Bone marrow (tissue), 2 donors: ENCODE data around the gene MORF4L1.
"Not testable (repeated sequence)": the region's sequence is repeated elsewhere in the genome, so short reads cannot be mapped to it uniquely, and the experiment has no call there.

ENCODE experiments used
- DNase-seq, 2 donors: peaks; one replicate each; lab custom pipeline; 2025; lab: John Stamatoyannopoulos, UW

The MORF4L1 gene

DNA sequence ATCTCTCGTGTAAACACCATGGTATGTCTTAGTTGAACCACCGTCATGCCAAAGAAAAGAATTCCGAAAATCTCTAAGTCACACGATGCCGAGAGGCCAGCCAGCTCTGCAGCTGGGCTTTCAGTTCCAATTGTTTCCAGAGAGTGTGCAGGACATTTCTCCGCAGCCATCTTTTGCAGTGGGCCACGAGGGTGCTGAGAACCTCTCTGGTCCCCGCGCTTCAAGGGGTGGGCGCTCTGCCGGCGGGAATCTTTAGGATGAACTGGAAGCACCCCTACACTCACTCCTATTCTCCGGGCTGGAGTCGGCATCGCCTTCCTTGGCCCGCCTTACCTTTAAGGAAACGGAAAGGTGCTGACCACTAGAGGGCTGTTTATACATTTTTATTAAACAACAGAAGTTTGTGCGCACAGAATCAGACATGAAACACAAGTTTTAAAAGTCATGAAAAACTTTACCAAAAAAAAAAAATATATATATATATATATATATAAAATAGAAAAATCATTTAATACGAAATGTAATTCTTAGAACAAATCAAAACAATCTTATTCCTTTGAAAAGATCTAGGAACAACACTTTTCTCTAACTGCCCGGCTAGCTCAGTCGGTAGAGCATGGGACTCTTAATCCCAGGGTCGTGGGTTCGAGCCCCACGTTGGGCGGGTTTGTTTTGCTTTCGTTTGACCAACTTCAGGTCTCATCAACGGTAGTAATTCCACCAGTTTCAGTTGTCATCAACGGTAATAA is 12.5 kb upstream of the MORF4L1 start:
- peak; percentile 51 to 58 for DNase-seq

DNA sequence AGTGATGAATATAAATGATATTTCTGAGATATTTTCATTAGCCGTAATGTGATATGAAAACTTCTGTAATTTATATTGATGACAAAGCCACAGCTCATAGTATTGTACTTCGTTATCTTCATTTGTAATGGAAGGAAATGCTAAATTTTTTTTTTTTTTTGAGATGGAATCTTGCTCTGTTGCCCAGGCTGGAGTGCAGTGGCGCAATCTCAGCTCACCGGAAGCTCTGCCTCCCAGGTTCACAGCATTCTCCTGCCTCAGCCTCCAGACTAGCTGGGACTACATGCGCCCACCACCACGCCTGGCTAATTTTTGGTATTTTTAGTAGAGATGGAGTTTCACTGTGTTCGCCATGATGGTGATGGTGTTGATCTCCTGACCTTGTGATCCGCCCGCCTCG is 7.1 kb upstream of the MORF4L1 start:
- not testable (repeated sequence) for DNase-seq

DNA sequence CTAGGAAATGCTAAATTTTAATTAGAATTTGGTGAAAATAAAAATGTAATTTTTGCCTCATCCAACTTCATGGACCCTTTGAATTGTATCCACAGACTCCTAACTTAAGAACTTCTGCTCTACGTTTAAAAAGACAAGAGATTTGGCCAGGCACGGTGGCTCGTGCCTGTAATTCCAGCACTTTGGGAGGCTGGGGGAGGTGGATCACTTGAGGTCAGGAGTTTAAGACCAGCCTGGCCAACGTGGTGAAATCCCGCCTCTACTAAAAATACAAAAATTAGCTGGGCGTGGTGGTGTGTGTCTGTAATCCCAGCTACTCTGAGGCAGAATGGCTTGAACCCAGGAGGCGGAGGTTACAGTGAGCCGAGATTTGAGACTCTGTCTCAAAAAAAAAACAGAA is 6.7 kb upstream of the MORF4L1 start:
- DNase-seq, result not testable (repeated sequence)

DNA sequence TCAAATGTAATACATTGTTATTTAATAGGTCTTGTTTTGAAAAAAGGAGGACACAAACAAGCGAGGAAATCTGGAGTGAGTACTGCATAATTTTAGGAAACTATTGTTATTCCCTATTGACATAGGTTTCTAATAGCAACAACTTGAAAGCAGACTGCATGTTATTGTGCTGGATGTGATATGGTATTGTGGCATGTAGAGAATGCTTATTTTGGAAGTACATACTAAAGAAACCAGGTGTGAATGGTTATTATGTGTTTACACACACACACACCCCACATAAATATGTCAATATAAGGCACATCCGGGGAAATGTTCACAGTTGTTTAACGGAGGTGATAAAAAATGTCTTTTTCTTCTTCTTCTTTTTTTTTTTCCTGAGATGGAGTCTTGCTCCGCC is 5.9 kb upstream of the MORF4L1 start:
- DNase-seq, result no peak

DNA sequence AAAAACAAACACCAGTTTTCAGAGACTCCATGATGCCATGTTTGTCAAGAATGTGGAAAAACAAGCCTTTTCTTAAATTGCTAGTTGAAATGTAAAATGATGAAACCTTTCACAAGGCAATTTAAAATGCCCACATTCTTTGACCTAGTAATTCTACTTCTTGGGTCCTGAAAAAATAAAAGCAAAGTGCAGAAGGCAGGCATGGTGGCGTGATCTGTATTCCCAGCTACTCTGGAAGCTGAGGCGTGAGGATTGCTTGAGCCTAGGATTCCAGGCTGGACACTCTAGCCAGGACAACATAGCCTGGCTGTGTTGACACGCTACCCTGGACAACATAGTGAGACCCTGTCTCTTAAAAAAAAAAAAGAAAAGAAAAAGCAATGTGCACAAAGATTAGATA is 4.3 kb upstream of the MORF4L1 start:
- DNase-seq, result no peak

DNA sequence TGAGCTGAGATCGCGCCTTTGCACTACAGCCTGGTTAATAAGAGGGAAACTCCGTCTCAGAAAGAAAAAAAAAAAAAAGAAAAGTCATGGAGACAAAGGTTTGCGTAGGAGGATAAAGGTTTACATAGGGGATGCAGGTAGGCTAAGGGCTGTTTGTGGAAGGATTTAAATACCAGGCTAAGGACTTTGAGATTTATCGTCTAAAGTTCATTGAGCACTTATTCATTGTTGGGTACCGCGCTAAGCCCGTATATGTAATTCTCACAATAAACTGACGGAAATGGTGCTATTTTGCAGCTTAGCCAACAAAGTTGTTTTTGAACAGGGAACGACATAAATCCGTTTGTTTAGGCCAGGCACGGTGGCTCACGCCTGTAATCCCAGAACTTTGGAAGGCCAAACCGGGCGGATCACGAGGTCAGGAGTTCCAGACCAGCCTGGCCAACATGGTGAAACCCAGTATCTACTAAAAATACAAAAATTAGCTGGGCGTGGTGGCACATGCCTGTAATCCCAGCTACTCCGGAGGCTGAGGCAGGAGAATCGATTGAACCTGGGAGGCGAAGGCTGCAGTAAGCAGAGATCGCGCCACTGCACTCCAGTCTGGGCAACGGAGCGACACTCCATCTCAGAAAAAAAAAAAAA is 1.1 kb upstream of the MORF4L1 start:
- not testable (repeated sequence) for DNase-seq

DNA sequence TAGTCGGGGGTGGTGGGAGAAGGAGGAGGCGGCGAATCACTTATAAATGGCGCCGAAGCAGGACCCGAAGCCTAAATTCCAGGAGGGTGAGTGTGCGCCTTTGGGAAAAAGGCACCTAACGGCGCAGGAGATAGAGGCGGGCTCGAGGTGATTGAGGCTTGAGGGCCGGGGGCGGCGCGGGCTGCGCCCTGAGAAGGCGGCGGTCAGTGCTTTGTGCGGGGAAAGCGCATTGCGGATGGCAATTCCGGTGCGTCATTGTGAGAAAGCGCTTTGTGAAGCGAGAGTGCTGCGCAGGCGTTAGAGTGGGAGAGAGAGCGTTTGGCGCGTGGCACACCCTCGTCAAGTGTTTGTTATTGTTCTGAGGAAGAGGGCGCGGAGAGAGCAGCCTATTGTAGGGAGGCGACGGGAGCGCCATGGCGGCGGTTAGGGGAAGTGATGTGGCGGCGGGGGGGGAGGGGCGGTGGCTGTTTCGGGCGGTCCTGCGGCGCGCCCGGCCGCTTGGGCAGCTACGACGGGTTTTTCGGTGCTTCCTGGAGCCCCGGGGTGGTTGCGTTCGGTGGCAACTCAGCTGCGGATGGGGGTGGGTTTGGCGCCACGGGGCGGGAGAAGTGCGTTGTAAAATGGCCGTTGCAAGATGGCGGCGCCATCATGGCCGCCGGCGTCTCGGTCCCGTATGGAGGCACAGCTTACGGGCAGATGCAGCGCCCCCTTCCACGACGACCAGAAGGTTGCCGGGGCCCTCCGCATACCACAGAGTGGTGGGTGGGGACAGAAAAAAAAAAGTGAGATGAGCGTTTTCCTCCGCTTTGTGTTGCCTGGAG is 492 bp downstream of the MORF4L1 start:
- DNase-seq, result peak; percentile 82 to 94

DNA sequence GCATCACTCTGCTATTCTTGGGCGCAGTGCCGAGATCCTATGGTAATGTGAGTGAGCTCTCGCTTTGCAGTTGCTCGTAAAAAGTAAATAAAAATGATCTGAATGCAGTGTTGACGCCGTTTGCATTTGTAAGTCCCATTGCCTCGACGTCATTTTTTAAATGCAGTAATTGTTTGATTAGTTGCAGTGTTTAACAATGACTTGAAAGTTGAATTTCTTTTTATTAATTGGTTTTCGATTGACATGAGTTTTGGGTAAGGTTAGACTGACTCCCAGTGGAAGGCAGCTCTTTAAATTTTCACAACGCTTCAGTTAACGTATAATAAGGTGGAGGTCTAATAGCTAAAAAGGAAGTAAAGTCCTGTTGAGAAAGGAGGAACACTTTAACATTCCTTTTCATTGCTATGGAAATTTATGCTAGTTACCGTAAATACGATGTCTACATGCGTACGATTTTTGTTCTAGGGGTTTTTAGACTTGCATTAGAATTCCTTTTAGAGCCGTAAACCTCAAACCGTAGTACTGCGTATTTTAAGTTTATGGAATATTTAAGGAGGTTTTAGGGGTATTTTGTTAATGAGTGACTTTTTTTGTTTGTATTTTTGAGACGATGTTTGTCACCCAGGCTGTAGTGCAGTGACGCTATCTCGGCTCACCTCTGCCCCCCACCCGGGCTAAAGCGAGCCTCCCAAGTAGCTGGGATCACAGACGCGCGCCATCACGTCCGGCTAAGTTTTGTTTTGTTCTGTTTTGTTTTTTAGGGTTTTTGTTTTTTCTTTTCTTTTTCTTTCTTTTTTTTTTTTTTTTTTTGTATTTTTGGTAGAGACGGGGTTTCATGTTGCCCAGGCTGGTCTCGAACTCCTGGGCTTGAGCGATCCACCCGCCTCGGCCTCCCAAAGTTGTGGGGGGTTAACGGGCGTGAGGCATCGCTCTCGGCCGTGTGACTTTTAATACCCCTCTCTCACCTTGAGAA is 1.4 kb downstream of the MORF4L1 start:
- DNase-seq, result no peak

DNA sequence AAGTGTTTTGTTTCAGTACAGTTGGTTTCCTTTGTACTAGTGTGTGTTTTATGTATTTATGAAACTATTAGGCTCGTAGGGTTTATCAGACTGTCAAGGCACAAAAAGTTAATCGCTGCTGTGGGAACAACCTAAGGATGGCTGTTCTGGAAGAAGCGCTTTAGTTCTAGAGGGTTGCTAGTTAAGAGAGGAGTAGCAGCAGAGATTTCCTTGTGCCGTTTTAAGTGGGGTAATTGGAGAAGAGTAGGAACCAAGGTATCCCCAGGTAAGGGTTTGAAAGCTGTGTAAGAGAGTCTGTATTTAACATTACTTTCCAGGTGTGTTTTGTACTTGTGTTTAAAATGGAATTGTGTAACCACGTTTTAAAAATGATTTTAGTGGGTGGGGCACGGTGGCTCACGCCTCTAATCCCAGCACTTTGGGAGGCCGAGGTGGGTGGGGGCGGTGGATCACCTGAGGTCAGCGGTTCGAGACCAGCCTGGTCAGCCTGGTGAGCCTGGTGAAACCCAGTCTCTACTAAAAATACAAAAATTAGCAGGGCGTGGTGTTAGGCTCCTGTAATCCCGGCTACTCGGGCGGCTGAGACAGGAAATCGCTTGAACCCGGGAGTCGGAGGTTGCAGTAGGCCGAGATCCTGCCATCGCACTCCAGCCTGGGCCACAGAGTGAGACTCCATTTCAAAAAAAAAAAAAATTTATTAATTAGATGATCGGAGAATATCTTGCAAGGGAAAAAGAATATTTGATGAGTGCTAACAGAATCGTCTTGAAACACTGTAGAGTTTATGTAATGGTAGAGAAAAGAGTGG is 2.6 kb downstream of the MORF4L1 start:
- no peak for DNase-seq

DNA sequence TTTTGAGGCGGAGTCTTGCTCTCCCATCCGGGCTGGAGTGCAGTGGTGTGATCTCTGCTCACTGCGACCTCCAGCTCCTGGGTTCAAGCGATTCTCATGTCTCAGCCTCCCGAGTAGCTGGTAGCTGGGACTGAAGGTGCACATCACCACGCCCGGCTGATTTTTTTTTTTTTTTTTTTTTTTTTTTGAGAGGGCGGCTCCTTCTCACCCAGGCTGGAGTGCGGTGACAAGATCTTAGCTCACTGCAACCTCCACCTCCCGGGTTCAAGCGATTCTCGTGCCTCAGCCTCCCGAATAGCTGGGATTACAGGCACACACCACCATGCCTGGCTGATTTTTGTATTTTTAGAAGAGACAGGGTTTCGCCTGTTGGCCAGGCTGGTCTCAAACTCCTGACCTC is 4.3 kb downstream of the MORF4L1 start:
- DNase-seq, result not testable (repeated sequence)

DNA sequence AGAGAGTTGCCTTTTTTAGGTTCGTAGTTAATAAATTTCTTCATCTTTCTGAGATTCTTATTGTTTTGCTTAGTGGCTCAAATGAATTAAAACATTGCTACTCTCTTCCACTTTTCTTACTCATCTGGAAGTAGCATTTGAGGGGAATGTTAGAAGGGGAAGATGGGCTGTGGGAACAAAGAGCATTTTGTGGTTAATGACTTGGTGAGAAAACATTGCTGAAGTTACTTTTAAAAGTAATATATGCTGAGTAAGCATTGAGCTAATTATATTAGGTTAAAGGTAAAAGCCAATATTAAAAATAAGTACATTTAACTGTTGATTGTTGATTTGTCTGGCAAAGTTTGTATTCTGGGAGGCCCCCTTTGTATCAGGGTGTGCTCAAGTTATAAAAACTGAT is 5.7 kb downstream of the MORF4L1 start:
- no peak for DNase-seq

DNA sequence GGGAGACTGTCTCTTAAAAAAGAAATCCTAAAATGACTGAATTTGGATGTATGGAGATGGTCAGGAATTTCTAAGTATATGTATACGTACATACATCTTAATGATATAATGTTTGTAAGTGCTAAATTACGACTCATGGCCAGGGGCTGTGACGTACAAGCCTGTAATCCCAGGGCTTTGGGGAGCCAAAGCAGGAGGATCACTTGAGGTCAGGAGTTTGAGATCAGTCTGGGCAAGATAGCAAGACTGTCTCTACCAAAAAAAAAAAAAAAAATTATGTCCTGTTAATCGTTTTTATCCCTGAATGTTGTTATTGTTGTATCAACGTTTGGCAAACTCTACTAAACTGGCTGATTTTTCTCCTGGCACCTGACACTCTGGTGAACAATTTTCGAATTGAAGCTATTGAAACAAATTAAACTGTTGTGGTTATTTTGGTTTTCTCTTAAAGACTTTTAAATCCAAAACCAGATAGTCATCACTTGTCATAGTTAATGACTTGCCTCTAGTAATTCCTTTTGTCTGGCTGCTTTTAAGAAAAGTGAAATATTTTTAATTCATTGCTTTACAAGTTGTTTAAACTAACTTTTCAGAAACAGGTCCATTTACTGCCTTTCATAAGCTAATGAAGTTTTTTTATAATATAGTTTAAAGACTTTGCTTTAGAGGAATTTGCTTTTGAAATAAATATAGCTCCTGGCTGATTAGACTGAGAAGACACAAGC is 7.0 kb downstream of the MORF4L1 start:
- DNase-seq, result no peak

DNA sequence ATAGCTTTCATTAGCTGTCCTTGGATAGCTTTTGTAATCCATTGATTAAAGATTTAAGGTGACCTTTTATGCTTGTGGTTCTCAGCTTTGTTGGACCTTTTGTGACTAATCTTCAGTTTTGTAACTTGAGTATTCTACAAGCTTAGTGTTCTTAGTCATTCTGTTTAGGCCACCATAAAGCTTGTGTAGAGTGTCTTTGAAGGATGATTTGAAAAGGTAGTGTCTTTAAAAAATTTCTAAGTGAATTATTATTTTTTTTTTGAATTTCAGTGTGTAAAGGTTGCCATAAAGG is 7.5 kb downstream of the MORF4L1 start:
- DNase-seq, result no peak

DNA sequence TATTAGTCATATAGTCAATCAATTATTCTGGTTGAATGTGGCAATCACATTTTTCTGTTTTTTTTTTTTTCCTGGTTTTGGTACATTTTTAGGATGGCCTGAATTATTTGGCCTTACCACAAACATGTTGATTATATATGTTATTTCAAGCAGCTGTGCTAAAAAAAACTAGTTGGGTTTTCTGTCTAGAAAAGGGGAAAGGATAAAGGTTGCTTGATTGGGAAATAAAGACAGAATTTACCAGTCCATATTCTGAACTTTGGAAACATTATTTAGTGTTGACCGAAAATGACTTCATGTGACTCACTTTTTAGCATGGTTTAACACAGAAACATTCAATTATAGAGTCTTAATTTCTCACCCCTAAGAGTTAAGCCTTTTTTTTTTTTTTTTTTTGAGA is 8.1 kb downstream of the MORF4L1 start:
- DNase-seq, result no peak

DNA sequence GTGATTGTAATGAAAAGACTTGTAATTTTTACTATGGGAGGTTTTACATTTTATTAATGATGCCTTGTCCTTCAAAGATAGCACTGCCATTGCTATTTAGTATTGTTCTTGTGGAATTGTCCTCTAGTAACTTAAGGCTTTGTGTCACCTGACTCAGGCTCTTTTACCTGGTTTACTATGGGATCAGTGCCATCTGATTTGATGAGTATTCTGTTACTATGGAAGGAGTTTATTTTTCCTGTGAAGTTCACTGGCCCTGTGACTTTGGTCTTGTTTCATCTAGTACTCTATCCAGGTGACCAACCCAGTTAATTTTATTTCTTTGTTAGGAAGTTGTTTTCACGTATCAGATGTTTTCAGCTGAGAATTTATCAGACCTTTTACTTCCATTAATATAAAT is 9.0 kb downstream of the MORF4L1 start:
- DNase-seq, result no peak

DNA sequence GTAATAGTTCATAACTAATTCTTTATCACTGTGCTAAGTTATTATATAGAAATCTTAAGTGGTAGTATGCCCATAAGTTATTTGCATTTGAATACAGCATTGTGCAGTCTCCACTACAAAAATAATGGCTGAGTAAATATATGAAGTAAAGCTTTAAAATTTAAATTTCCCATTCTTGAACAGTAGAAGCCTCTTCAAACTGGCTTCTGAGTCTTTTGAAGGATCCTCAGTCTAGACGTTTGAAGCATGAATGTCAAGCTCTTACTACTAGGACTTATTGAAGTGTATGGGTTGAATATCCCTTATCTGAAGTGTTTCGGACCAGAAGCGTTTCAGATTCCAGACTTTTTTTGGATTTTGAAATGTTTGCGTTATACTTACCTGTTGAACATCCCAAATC is 16.3 kb downstream of the MORF4L1 start:
- no peak for DNase-seq

DNA sequence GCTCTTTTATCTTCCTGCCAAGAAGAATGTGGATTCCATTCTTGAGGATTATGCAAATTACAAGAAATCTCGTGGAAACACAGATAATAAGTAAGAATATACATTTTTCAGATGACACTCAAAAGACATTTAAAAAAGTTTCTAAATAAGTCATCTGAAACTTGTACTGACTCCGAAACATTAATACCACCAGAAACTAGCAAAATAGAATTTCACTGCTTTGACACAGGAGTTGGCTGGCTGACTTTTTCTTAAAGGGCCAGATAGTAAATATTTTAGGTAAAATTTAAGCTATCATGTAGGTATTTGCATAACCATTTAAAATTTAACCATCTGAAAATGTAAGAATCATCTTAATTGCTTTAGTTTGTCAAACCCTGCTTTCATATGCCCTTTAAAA is 20.8 kb downstream of the MORF4L1 start:
- no peak for DNase-seq

DNA sequence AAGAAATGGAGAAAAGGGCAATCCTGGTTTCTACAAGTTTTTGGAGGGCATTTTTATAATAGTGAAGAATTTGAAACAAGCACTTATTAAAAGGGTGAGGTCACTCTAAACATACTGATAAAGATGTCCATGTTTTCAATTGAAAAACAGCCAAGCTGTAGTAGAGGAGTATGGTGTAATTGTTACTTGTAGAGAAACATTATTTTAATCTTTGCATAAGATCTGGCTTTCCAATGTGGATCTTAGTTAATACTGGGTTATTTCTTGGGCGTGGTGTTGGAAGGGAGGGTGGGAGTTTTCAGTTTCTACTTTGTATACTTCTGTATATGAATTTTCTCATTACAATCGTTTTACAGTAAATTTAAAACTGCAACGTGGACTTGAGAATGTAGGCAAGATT is 22.8 kb downstream of the MORF4L1 start:
- DNase-seq, result no peak

DNA sequence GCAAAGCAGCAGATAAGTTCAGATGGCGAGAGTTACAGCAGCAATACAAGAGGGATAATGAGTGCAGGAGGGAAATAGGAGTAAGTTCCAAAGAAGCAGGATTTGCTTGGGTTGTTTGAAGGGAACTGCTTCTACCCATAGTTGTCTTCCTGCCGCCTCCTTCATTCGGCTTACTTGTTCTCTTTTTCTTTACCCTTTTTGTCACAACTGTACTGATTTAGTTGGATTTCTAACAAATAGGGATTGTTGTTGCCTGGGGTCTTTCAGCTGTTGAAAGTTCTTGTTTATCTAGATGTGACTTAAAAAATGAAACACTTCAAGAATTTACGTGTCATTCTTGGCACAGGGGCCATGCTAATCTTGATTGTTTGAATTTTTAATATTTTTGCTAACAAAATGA is 25.9 kb downstream of the MORF4L1 start:
- no peak for DNase-seq

DNA sequence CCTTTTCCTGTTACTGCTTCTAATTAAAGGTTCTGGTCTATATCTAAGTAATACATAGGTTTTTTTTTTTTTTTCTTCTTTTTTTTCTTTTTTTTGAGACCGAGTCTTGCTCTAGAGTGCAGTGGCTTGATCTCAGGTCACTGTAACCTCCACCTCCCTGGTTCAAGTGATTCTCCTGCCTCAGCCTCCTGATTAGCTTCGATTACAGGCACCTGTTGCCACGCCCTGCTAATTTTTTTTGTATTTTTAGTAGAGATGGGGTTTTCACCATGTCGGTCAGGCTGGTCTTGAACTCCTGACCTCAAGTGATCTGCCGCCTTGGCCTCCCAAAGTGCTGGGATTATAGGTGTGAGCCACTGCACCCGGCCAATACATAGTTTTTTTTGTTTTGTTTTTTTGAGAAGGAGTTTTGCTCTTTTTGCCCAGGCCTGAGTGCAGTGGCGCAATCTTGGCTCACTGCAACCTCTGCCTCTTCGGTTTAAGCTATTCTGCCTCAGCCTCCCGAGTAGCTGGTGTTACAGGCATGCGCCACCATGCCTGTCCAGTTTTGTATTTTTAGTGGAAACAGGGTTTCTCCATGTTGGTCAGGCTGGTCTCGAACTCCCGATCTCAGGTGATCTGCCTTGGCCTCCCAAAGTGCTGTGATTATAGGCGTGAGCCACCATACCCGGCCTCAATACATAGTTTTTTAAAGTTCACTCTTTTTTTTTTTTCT is 28.3 kb downstream of the MORF4L1 start:
- DNase-seq, result not testable (repeated sequence)
